ENCODE measurements around the gene VWA3B.

- TF ChIP-seq POLR2A (IDR thresholded peaks at IDR 0.05) (no peak), CTCF (IDR thresholded peaks at IDR 0.05) (no peak)
These were observed 212.4 kb downstream of the VWA3B start for GRCh38 chr2:98299211-98299905.
